ENCODE measurements around the gene OVCA2. TPM values are rescaled to one million over a fixed set of nuclear protein-coding genes. Genes with fewer than 3 reads are reported as not detected.

The OVCA2 gene
- total RNA-seq, 1 experiment from 2014 or later: 27.3 TPM

DNA sequence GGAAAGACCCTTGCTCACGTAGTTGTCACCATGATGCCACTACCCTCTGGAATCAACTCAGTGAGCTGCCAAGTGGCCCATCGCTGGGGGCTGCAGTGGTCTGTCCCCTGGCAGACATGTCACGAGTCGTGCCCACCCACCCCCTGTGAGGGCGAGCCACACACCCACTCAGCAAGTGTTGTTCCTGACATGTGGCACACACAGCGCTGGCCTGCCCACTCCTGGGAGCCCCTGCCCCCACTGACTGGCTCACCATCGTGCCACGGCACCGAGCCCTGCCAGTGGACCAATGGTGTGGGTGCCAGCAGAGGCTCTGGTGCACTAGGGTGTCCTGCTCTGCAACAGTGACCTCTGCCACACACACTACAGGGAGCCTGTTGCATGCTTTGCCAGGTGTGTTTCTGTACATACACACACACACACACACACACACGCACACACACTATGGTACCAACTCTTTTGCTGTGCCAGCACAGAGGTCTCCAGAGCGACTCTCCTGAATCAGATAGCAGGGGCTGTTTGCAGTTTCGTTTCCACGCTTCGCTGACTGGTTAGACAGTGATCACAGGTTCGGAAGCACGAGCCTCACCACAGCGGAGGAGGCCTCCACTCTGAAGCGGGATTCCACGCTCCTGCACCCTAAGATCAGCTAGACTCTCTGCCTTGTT is 24.4 kb upstream of the OVCA2 start:
- H3K9me2 ChIP-seq (ENCODE audit: insufficient read depth): no peaks in the 10 kb centered on the region
- no peak overlapping the region for H3K4me3 ChIP-seq (replicated peaks in 1 of 2; ENCODE audit: low read depth in 1 of 2, low read length in 2 of 2)
- H4K20me1 ChIP-seq (ENCODE audit: insufficient read depth): no peaks in the 10 kb centered on the region
- H3K79me2 ChIP-seq (ENCODE audit: insufficient read depth, low read length): no peaks in the 10 kb centered on the region
- H3K9me3 ChIP-seq (ENCODE audit: control insufficient read depth in 1 of 2, insufficient read depth in 1 of 2, low read depth in 1 of 2, low read length in 2 of 2): no peaks in the 10 kb centered on the region; a peak in 1 of 4 replicates
- no peak overlapping the region for H3K27ac ChIP-seq (ENCODE audit: low read depth, low read length)
- no peaks in the 10 kb centered on the region for H3K36me3 ChIP-seq (ENCODE audit: control insufficient read depth in 1 of 2, insufficient read depth in 2 of 2, low read length in 2 of 2)
- no peak for TF ChIP-seq YY1 (IDR thresholded peaks at IDR 0.05; ENCODE audit: extremely low read depth, insufficient replicate concordance, low read depth, low read length)
- no peak for TF ChIP-seq EGR1 (IDR thresholded peaks at IDR 0.05; ENCODE audit: low read depth)
- no peak for TF ChIP-seq EZH2phosphoT487 (IDR thresholded peaks at IDR 0.05; ENCODE audit: borderline replicate concordance)
- TF ChIP-seq ZBTB33 (IDR thresholded peaks at IDR 0.05; ENCODE audit: extremely low read depth, insufficient replicate concordance, low read length): no peak
- no peak for TF ChIP-seq FOSL1 (IDR thresholded peaks at IDR 0.05; ENCODE audit: low read depth)
- TF ChIP-seq RAD21 (IDR thresholded peaks at IDR 0.05; ENCODE audit: low read depth): no peak
- TF ChIP-seq EZH2 (IDR thresholded peaks at IDR 0.05): no peak
- POLR2A ChIA-PET: no interaction called here
- no peak for ATAC-seq
- BruUV-seq (replicated peaks): no TSS peak
- no peak for DNase-seq (ENCODE audit: low read depth, low spot score)
- RAD21 ChIA-PET (ENCODE audit: low non-redundant PET in 1 of 2, low total read pairs in 2 of 2, uncharacterized antibody in 2 of 2, unreplicated experiment in 2 of 2): no interaction called here
- H3K9ac ChIP-seq (ENCODE audit: low read length): no peak overlapping the region
- no peak overlapping the region for H2AFZ ChIP-seq (ENCODE audit: low read depth, low read length, poor library complexity, severe bottlenecking)
- H3K27me3 ChIP-seq (ENCODE audit: insufficient read depth, low read length): no peaks in the 10 kb centered on the region
- CTCF ChIA-PET: no interaction called here
- intact Hi-C loops (cut with micrococcal nuclease): no loop called here
- H3K4me2 ChIP-seq (ENCODE audit: low read length): no peak overlapping the region
- H3K4me1 ChIP-seq (ENCODE audit: control insufficient read depth in 1 of 2, insufficient read depth in 2 of 2, low read length in 2 of 2): no peaks in the 10 kb centered on the region

All from HCT116 (cell line).